HG02571 (cell line): ENCODE results near the gene ARFGEF3.
"Not testable (repeated sequence)": the region's sequence is repeated elsewhere in the genome, so short reads cannot be mapped to it uniquely, and the experiment has no call there.

ENCODE experiments used
- ATAC-seq: cut with Tn5 transposase; IDR thresholded peaks from one replicate; pipeline ENCODE4 v1.9.1; 2021; ENCODE audit warnings: mild to moderate bottlenecking, moderate library complexity; ENCODE audit not compliant: unreplicated experiment

ARFGEF3 gene

GRCh38 chr6:138266095-138266494, 104.4 kb downstream of the ARFGEF3 start:
- ATAC-seq, result no peak

- no peak for ATAC-seq
Measured at GRCh38 chr6:138267971-138268895, 106.5 kb downstream of the ARFGEF3 start.

GRCh38 chr6:138271451-138271850, 109.7 kb downstream of the ARFGEF3 start:
- ATAC-seq, result no peak

- no peak for ATAC-seq
Measured at GRCh38 chr6:138272533-138273315, 111.0 kb downstream of the ARFGEF3 start.

- no peak for ATAC-seq
Measured at GRCh38 chr6:138275976-138276375, 114.2 kb downstream of the ARFGEF3 start.

GRCh38 chr6:138277835-138278234, 116.1 kb downstream of the ARFGEF3 start:
- no peak for ATAC-seq

- no peak for ATAC-seq
Measured at GRCh38 chr6:138278326-138278725, 116.6 kb downstream of the ARFGEF3 start.

- no peak for ATAC-seq
Measured at GRCh38 chr6:138285800-138286199, 124.1 kb downstream of the ARFGEF3 start.

- no peak for ATAC-seq
Measured at GRCh38 chr6:138286698-138287097, 125.0 kb downstream of the ARFGEF3 start.

GRCh38 chr6:138287144-138287955, 125.6 kb downstream of the ARFGEF3 start:
- ATAC-seq, result peak; percentile 59

GRCh38 chr6:138288428-138289085, 126.8 kb downstream of the ARFGEF3 start:
- not testable (repeated sequence) for ATAC-seq

GRCh38 chr6:138289739-138290138, 128.0 kb downstream of the ARFGEF3 start:
- no peak for ATAC-seq

GRCh38 chr6:138290423-138290962, 128.8 kb downstream of the ARFGEF3 start:
- no peak for ATAC-seq

- no peak for ATAC-seq
Measured at GRCh38 chr6:138291036-138291848, 129.5 kb downstream of the ARFGEF3 start.

- ATAC-seq, result no peak
Measured at GRCh38 chr6:138291849-138292181, 130.1 kb downstream of the ARFGEF3 start.

- no peak for ATAC-seq
Measured at GRCh38 chr6:138292482-138292881, 130.7 kb downstream of the ARFGEF3 start.

GRCh38 chr6:138293428-138294395, 132.0 kb downstream of the ARFGEF3 start:
- no peak for ATAC-seq

- ATAC-seq, result no peak
Measured at GRCh38 chr6:138296381-138296780, 134.6 kb downstream of the ARFGEF3 start.
